Measurements from ENCODE around the gene B3GALNT1.

B3GALNT1 gene, protein sequence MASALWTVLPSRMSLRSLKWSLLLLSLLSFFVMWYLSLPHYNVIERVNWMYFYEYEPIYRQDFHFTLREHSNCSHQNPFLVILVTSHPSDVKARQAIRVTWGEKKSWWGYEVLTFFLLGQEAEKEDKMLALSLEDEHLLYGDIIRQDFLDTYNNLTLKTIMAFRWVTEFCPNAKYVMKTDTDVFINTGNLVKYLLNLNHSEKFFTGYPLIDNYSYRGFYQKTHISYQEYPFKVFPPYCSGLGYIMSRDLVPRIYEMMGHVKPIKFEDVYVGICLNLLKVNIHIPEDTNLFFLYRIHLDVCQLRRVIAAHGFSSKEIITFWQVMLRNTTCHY

GRCh38 chr3:161104561-161105551 is at the start of gene B3GALNT1:
Gene B3GALNT1 (minus strand): TSS chr3:161105349. CDS start chr3:161086754, 18,595 bp downstream.
- DNase-seq (ENCODE audit: low read depth) = peak; percentile 81
- no peaks in the 10 kb centered on the region for H3K36me3 ChIP-seq (ENCODE audit: control insufficient read depth, insufficient read depth, low read length, severe bottlenecking)
- no peaks in the 10 kb centered on the region for H3K27me3 ChIP-seq (replicated peaks; ENCODE audit: control insufficient read depth, insufficient read depth, low read length)
- H3K4me3 ChIP-seq (ENCODE audit: low read length) = peak within 1 kb of the TSS; percentile 84
- H3K9ac ChIP-seq (ENCODE audit: low read length) = peak within 1 kb of the TSS; percentile 84
- H3K4me1 ChIP-seq (ENCODE audit: control insufficient read depth, insufficient read depth, low read length) = peaks cover 6% of the 10 kb centered on the region
- H3K9me3 ChIP-seq (ENCODE audit: control insufficient read depth, low read length) = no peaks in the 10 kb centered on the region

DNA sequence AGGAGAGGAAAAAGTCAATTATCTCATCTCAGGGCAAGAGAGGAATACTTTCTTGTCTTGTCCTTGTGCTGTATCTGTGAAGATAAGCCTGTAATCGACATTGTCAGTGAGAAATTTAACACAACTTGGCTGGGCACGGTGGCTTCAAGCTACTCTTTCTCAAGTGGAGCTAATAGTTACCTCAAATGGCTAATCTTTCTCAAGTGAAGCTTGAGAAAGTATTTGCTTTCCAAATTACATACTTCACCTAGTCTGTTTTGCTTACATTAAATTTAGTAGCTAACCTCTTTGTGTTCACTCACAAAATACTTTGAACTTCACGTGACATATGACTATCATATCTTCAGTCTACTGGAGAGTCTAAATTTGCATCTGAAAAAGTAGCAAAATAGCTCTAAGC is 48.3 kb upstream of the B3GALNT1 start:
- Histone ChIP-seq H3K4me3 (ENCODE audit: low read length) (no peak overlapping the region), H3K9ac (ENCODE audit: low read length) (no peak overlapping the region), H3K36me3 (ENCODE audit: control insufficient read depth, insufficient read depth, low read length, severe bottlenecking) (no peaks in the 10 kb centered on the region), H3K27me3 (replicated peaks; ENCODE audit: control insufficient read depth, insufficient read depth, low read length) (no peaks in the 10 kb centered on the region), H3K9me3 (ENCODE audit: control insufficient read depth, low read length) (no peaks in the 10 kb centered on the region), H3K4me1 (ENCODE audit: control insufficient read depth, insufficient read depth, low read length) (peaks cover 15% of the 10 kb centered on the region)
- no peak for DNase-seq (ENCODE audit: low read depth)

DNA sequence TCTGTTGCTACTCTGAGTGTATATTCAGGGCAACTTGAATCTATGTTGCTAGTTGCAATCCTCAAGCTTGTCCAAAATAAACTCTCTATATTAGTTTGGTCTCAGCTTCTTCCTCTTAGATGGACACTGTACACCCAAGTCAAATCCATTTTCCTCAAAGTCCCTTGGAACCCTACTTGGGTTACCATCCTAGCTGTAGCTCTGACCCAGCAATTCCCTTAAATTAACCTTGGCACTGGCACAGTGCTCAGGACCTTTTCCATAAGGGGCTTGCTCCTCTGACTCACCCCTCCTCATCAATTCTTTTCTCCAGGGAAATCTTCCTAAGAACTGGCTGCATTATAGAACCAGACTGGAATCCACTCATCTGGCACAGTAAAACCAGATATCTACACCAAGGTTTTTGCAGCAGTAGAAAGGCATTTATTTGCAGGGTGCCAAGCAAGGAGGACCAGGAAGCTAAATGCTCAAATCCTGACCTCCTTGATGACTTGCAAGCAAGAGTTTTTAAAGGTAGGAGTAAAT is 44.9 kb upstream of the B3GALNT1 start:
- H3K4me1 ChIP-seq (ENCODE audit: control insufficient read depth, insufficient read depth, low read length) = peaks cover 15% of the 10 kb centered on the region
- DNase-seq (ENCODE audit: low read depth) = peak; percentile 26
- H3K36me3 ChIP-seq (ENCODE audit: control insufficient read depth, insufficient read depth, low read length, severe bottlenecking) = no peaks in the 10 kb centered on the region
- no peaks in the 10 kb centered on the region for H3K27me3 ChIP-seq (replicated peaks; ENCODE audit: control insufficient read depth, insufficient read depth, low read length)
- H3K4me3 ChIP-seq (ENCODE audit: low read length) = no peak overlapping the region
- no peak overlapping the region for H3K9ac ChIP-seq (ENCODE audit: low read length)
- no peaks in the 10 kb centered on the region for H3K9me3 ChIP-seq (ENCODE audit: control insufficient read depth, low read length)

DNA sequence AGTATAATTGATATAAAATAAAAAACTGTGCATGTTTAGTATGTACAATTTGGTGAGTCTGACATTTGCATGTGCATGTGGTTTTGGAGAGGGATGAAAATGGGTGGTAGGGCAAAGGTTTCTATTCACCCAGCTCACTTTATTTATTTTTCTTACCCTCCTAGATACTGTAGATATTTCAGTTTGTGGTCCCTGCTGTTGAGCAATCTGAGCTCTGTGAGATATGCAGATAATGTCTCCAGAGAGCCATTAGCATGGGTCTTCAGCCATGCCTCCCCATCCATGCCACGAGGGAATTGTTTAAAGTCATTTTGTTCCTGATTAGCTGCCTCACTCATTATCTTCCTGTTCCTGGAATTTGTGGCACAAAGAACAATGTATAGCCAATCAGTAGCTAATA is 44.4 kb upstream of the B3GALNT1 start:
- Histone ChIP-seq H3K4me1 (ENCODE audit: control insufficient read depth, insufficient read depth, low read length) (peaks cover 15% of the 10 kb centered on the region), H3K9me3 (ENCODE audit: control insufficient read depth, low read length) (no peaks in the 10 kb centered on the region), H3K27me3 (replicated peaks; ENCODE audit: control insufficient read depth, insufficient read depth, low read length) (no peaks in the 10 kb centered on the region), H3K4me3 (ENCODE audit: low read length) (no peak overlapping the region), H3K9ac (ENCODE audit: low read length) (no peak overlapping the region), H3K36me3 (ENCODE audit: control insufficient read depth, insufficient read depth, low read length, severe bottlenecking) (no peaks in the 10 kb centered on the region)
- DNase-seq (ENCODE audit: low read depth) = peak; percentile 62

GRCh38 chr3:161148832-161149475 is 43.8 kb upstream of the B3GALNT1 start:
- Histone ChIP-seq H3K9ac (ENCODE audit: low read length) (no peak overlapping the region), H3K36me3 (ENCODE audit: control insufficient read depth, insufficient read depth, low read length, severe bottlenecking) (no peaks in the 10 kb centered on the region), H3K9me3 (ENCODE audit: control insufficient read depth, low read length) (peaks cover 1% of the 10 kb centered on the region), H3K27me3 (replicated peaks; ENCODE audit: control insufficient read depth, insufficient read depth, low read length) (no peaks in the 10 kb centered on the region), H3K4me1 (ENCODE audit: control insufficient read depth, insufficient read depth, low read length) (peaks cover 15% of the 10 kb centered on the region), H3K4me3 (ENCODE audit: low read length) (no peak overlapping the region)
- no peak for DNase-seq (ENCODE audit: low read depth)

DNA sequence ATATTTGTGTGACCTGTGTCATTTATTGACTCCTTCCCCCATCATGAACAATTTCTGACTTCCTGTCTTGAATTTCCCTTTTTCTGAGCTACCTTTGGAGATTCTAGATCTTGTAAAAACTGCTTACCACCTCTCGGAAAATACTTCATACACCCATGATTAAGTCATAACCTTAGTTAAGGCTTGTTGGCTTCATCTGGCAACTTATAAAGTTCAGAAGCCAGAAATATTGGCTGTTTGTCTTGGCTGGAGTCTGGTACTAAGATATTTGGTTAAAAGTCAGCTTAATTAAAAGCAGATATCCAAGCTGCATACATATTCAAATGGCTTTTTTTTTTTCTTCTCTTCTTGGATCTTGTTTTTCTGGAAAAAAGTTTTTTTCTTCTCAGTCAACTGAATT is 37.3 kb upstream of the B3GALNT1 start:
- no peaks in the 10 kb centered on the region for H3K36me3 ChIP-seq (ENCODE audit: control insufficient read depth, insufficient read depth, low read length, severe bottlenecking)
- no peaks in the 10 kb centered on the region for H3K27me3 ChIP-seq (replicated peaks; ENCODE audit: control insufficient read depth, insufficient read depth, low read length)
- H3K9ac ChIP-seq (ENCODE audit: low read length) = no peak overlapping the region
- H3K4me3 ChIP-seq (ENCODE audit: low read length) = no peak overlapping the region
- H3K4me1 ChIP-seq (ENCODE audit: control insufficient read depth, insufficient read depth, low read length) = peaks cover 5% of the 10 kb centered on the region
- DNase-seq (ENCODE audit: low read depth) = peak; percentile 81
- peaks cover 5% of the 10 kb centered on the region for H3K9me3 ChIP-seq (ENCODE audit: control insufficient read depth, low read length)

DNA sequence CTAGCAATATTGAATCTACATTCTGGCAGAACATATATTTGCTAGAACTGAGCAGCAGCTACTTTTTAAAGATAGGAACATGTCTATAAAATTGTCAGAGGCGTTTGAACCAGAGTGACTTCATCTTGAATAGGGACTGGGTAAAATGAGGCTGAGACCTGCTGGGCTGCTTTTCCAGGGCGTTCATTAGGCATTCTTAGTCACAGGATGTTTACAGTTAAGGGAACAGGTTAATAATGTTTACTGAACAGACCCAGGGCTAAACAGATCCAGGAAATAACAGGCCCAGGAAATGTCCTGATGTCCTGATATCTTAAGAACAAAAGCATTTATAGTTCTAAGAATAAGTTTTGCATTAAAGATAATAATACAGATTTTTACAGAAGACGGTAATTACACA is 34.5 kb upstream of the B3GALNT1 start:
- Histone ChIP-seq H3K4me1 (ENCODE audit: control insufficient read depth, insufficient read depth, low read length) (peaks cover 5% of the 10 kb centered on the region), H3K9me3 (ENCODE audit: control insufficient read depth, low read length) (peaks cover 5% of the 10 kb centered on the region), H3K4me3 (ENCODE audit: low read length) (no peak overlapping the region), H3K27me3 (replicated peaks; ENCODE audit: control insufficient read depth, insufficient read depth, low read length) (no peaks in the 10 kb centered on the region), H3K36me3 (ENCODE audit: control insufficient read depth, insufficient read depth, low read length, severe bottlenecking) (no peaks in the 10 kb centered on the region), H3K9ac (ENCODE audit: low read length) (no peak overlapping the region)
- no peak for DNase-seq (ENCODE audit: low read depth)

DNA sequence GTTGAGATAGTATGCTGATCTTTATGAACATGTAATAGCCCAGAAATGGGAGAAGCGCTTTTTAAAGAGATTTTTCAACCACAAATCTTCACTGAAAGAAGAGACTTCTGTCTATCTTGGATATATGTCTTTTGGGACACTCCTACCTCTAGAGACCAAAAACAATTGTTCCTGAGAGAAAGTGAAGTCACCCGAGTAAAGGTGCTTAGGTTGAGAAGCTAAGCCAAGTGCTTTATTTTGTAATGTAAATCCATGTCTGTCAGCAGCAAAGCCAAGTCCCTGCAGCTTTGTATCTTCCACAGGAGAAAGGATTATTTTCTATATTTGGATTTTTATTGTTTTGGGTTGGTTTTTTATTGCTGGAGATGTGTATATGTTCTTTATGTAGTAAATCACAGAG is 32.1 kb upstream of the B3GALNT1 start:
- Histone ChIP-seq H3K9ac (ENCODE audit: low read length) (no peak overlapping the region), H3K4me3 (ENCODE audit: low read length) (no peak overlapping the region), H3K36me3 (ENCODE audit: control insufficient read depth, insufficient read depth, low read length, severe bottlenecking) (no peaks in the 10 kb centered on the region), H3K9me3 (ENCODE audit: control insufficient read depth, low read length) (no peaks in the 10 kb centered on the region), H3K27me3 (replicated peaks; ENCODE audit: control insufficient read depth, insufficient read depth, low read length) (no peaks in the 10 kb centered on the region), H3K4me1 (ENCODE audit: control insufficient read depth, insufficient read depth, low read length) (peaks cover 2% of the 10 kb centered on the region)
- DNase-seq (ENCODE audit: low read depth) = no peak

DNA sequence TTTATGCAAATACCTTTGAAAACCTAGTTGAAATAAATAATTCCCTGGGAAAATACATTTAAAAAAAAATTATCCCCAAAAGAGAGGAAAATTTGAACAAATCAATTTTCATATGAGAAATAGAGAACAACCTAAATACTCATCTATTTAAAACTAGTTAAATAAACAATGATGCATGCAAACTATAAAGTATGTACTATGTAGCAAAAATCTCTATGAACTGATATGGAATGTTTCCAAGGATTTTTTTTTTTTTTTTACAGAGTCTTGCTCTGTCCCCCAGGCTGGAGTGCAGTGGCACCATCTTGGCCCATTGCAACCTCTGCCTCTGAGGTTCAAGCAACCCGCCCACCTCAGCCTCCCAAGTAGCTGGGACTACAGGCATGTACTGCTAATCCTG is 27.2 kb upstream of the B3GALNT1 start:
- Histone ChIP-seq H3K4me3 (ENCODE audit: low read length) (no peak overlapping the region), H3K9me3 (ENCODE audit: control insufficient read depth, low read length) (no peaks in the 10 kb centered on the region), H3K27me3 (replicated peaks; ENCODE audit: control insufficient read depth, insufficient read depth, low read length) (no peaks in the 10 kb centered on the region), H3K9ac (ENCODE audit: low read length) (no peak overlapping the region), H3K4me1 (ENCODE audit: control insufficient read depth, insufficient read depth, low read length) (no peaks in the 10 kb centered on the region), H3K36me3 (ENCODE audit: control insufficient read depth, insufficient read depth, low read length, severe bottlenecking) (no peaks in the 10 kb centered on the region)
- DNase-seq (ENCODE audit: low read depth) = no peak

GRCh38 chr3:161126495-161126894 is 21.3 kb upstream of the B3GALNT1 start:
- Histone ChIP-seq H3K36me3 (ENCODE audit: control insufficient read depth, insufficient read depth, low read length, severe bottlenecking) (no peaks in the 10 kb centered on the region), H3K9ac (ENCODE audit: low read length) (no peak overlapping the region), H3K27me3 (replicated peaks; ENCODE audit: control insufficient read depth, insufficient read depth, low read length) (no peaks in the 10 kb centered on the region), H3K4me3 (ENCODE audit: low read length) (no peak overlapping the region), H3K4me1 (ENCODE audit: control insufficient read depth, insufficient read depth, low read length) (no peaks in the 10 kb centered on the region), H3K9me3 (ENCODE audit: control insufficient read depth, low read length) (peaks cover 16% of the 10 kb centered on the region)
- DNase-seq (ENCODE audit: low read depth) = no peak

DNA sequence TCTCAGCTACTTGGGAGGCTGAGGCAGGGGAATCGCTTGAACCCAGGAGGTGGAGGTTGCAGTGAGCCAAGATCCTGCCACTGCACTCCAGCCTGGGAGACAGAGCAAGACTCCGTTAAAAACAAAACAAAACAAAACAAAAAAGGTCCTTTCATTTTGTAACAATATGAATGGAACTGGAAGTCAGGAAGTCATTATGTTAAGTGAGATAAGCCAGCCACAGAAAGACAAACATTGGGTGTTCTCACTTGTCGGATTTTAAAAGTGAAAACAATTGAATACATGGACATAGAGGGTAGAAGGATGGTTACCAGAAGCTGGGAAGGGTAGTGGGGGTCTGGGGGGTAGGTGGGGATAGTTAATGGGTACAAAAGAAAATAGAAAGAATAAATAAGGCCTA is 12.5 kb upstream of the B3GALNT1 start:
- Histone ChIP-seq H3K4me1 (ENCODE audit: control insufficient read depth, insufficient read depth, low read length) (no peaks in the 10 kb centered on the region), H3K4me3 (ENCODE audit: low read length) (no peak overlapping the region), H3K36me3 (ENCODE audit: control insufficient read depth, insufficient read depth, low read length, severe bottlenecking) (no peaks in the 10 kb centered on the region), H3K9ac (ENCODE audit: low read length) (no peak overlapping the region), H3K9me3 (ENCODE audit: control insufficient read depth, low read length) (peaks cover 5% of the 10 kb centered on the region), H3K27me3 (replicated peaks; ENCODE audit: control insufficient read depth, insufficient read depth, low read length) (no peaks in the 10 kb centered on the region)
- DNase-seq (ENCODE audit: low read depth) = no peak

Data from adipocyte (in vitro differentiated cells).